C4-2B (cell line): ENCODE measurements around the gene ZNF677.
"Not testable (repeated sequence)": the region's sequence is repeated elsewhere in the genome, so short reads cannot be mapped to it uniquely, and the experiment has no call there.

ENCODE experiments used
- CTCF ChIP-seq: fragments of 450-650 bp; conservative IDR thresholded peaks from 2 replicates; pipeline ENCODE4 v1.5.1; 2017; ENCODE audit warnings: mild to moderate bottlenecking
- ZFX ChIP-seq: fragments of 450-650 bp; IDR thresholded peaks from 2 replicates; pipeline ENCODE4 v1.6.1; 2017

DNA sequence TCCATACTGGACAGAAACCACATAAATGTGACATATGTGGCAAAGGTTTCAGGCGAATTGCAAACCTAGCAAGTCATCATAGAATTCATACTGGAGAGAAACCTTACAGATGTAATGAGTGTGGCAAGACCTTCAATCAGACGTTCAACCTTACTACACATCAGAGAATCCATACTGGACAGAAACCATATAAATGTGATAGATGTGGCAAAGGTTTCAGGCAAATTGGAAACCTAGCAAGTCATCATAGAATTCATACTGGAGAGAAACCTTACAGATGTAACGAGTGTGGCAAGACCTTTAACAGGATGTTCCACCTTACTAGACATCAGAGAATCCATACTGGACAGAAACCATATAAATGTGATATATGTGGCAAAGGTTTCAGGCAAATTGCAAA is 43.1 kb downstream of the ZNF677 start:
- not testable (repeated sequence) for TF ChIP-seq CTCF, ZFX
